Activated CD8-positive, alpha-beta memory T cell treated with anti-CD3 and anti-CD28 coated beads, Interleukin-2, amount 10 ng/mL, durations not matched to agents 7 days and 5 days (primary cell): ENCODE data around the gene DSG2. TPM values are rescaled to one million over a fixed set of nuclear protein-coding genes. Genes with fewer than 3 reads are reported as not detected.

Experiments used
- ATAC-seq: fragments of 150-1000 bp; cut with Tn5 transposase; one replicate; pipeline ENCODE4 v1.10.0; 2021; ENCODE audit warnings: moderate library complexity
- CTCF ChIA-PET: fragments of 350-600 bp; sonication (Branson Sonifier 250); formaldehyde crosslinking; loops from one replicate; lab custom pipeline; 2021; ENCODE audit warnings: antibody characterized with exemption; lab: Charles Lee
- DNase-seq: peaks from one replicate; pipeline ENCODE4 v3.0.0-alpha.2; 2020
- H3K27ac Mint-ChIP-seq: one replicate; pipeline ENCODE4 v1.8.0; 2021; ENCODE audit warnings: mild to moderate bottlenecking, mixed read lengths
- H3K27me3 Mint-ChIP-seq: one replicate; pipeline ENCODE4 v1.8.0; 2021; ENCODE audit warnings: mixed read lengths
- H3K36me3 Mint-ChIP-seq: one replicate; pipeline ENCODE4 v1.8.0; 2021; ENCODE audit warnings: mild to moderate bottlenecking, mixed read lengths
- H3K4me1 Mint-ChIP-seq: one replicate; pipeline ENCODE4 v1.8.0; 2021; ENCODE audit warnings: mixed read lengths
- H3K4me3 Mint-ChIP-seq: one replicate; pipeline ENCODE4 v1.8.0; 2021; ENCODE audit warnings: mild to moderate bottlenecking, moderate library complexity, mixed read lengths
- H3K9me3 Mint-ChIP-seq: one replicate; pipeline ENCODE4 v1.8.0; 2022; ENCODE audit warnings: low read depth, mixed read lengths
- total RNA-seq, 2 experiments: library from RNA; stranded (reverse); gene quantifications; one replicate each; pipeline ENCODE4 v1.2.3, GENCODE V29; 2021

The DSG2 gene
- total RNA-seq, 2 experiments from 2014 or later: 0.09 to 0.35 TPM

GRCh38 chr18:31553800-31554199 lies 55.8 kb downstream of the DSG2 start:
- no peak for ATAC-seq
- DNase-seq: no peak
- Mint-ChIP-seq H3K27ac (no peak overlapping the region), H3K4me1 (no peaks in the 10 kb centered on the region), H3K9me3 (no peaks in the 10 kb centered on the region), H3K36me3 (no peaks in the 10 kb centered on the region), H3K4me3 (no peak overlapping the region), H3K27me3 (peaks cover 12% of the 10 kb centered on the region)
- CTCF ChIA-PET: no interaction called here

- H3K4me3 Mint-ChIP-seq: no peak overlapping the region
- no peaks in the 10 kb centered on the region for H3K36me3 Mint-ChIP-seq
- no peak for DNase-seq
- no peaks in the 10 kb centered on the region for H3K4me1 Mint-ChIP-seq
- no peak overlapping the region for H3K27ac Mint-ChIP-seq
- CTCF ChIA-PET: interaction anchor here (1.3 to 1.9 kb wide), 2 partner anchors 12 to 15 kb away, joined by 3 to 6 read pairs; no protein-coding TSS in a partner anchor
- H3K27me3 Mint-ChIP-seq: peaks cover 12% of the 10 kb centered on the region
- no peak for ATAC-seq
- no peaks in the 10 kb centered on the region for H3K9me3 Mint-ChIP-seq
Measured at GRCh38 chr18:31554776-31555175, 56.8 kb downstream of the DSG2 start.

GRCh38 chr18:31555971-31556747 lies 58.2 kb downstream of the DSG2 start:
- Mint-ChIP-seq H3K27ac (no peak overlapping the region), H3K36me3 (no peaks in the 10 kb centered on the region), H3K9me3 (no peaks in the 10 kb centered on the region), H3K4me3 (no peak overlapping the region), H3K4me1 (no peaks in the 10 kb centered on the region), H3K27me3 (peaks cover 12% of the 10 kb centered on the region)
- peak; percentile 42 for ATAC-seq
- peak; percentile 52 for DNase-seq
- CTCF ChIA-PET: interaction anchor here (0.5 to 2.4 kb wide), 16 partner anchors 11 to 824 kb away, joined by 3 to 41 read pairs (median 4); no protein-coding TSS in a partner anchor

- no peak for ATAC-seq
- Mint-ChIP-seq H3K4me1 (no peaks in the 10 kb centered on the region), H3K4me3 (no peak overlapping the region), H3K36me3 (no peaks in the 10 kb centered on the region), H3K27me3 (peaks cover 14% of the 10 kb centered on the region), H3K9me3 (no peaks in the 10 kb centered on the region), H3K27ac (no peak overlapping the region)
- CTCF ChIA-PET: interaction anchor here (1.5 to 2.4 kb wide), 4 partner anchors 13 to 167 kb away, joined by 3 to 41 read pairs (median 6); no protein-coding TSS in a partner anchor
- no peak for DNase-seq
Measured at GRCh38 chr18:31557446-31557845, 59.5 kb downstream of the DSG2 start.

- DNase-seq: no peak
Measured at GRCh38 chr18:31558567-31558966, 60.6 kb downstream of the DSG2 start.

GRCh38 chr18:31562726-31563125 lies 64.7 kb downstream of the DSG2 start:
- Mint-ChIP-seq H3K27me3 (peaks cover 6% of the 10 kb centered on the region), H3K9me3 (no peaks in the 10 kb centered on the region), H3K27ac (no peak overlapping the region), H3K36me3 (no peaks in the 10 kb centered on the region), H3K4me1 (no peaks in the 10 kb centered on the region), H3K4me3 (no peak overlapping the region)
- ATAC-seq: no peak
- DNase-seq: no peak
- CTCF ChIA-PET: interaction anchor here (1.0 kb wide), 1 partner anchor 13 kb away, joined by 4 read pairs; no protein-coding TSS in a partner anchor

More at GRCh38 chr18:31558567-31558966, 60.6 kb downstream of the DSG2 start:
- Mint-ChIP-seq H3K4me3 (no peak overlapping the region), H3K27ac (no peak overlapping the region), H3K27me3 (peaks cover 15% of the 10 kb centered on the region), H3K4me1 (no peaks in the 10 kb centered on the region), H3K9me3 (no peaks in the 10 kb centered on the region), H3K36me3 (no peaks in the 10 kb centered on the region)
- no peak for ATAC-seq
- CTCF ChIA-PET: interaction anchor here (0.6 kb wide), 1 partner anchor 57 kb away, joined by 4 read pairs; no protein-coding TSS in a partner anchor

GRCh38 chr18:31563778-31564177 lies 65.8 kb downstream of the DSG2 start:
- DNase-seq: no peak
- CTCF ChIA-PET: interaction anchor here (0.7 to 1.0 kb wide), 2 partner anchors 22 to 142 kb away, joined by 3 read pairs; no protein-coding TSS in a partner anchor
- Mint-ChIP-seq H3K4me1 (no peaks in the 10 kb centered on the region), H3K36me3 (no peaks in the 10 kb centered on the region), H3K27me3 (peaks cover 3% of the 10 kb centered on the region), H3K9me3 (no peaks in the 10 kb centered on the region), H3K27ac (no peak overlapping the region), H3K4me3 (no peak overlapping the region)
- no peak for ATAC-seq

- CTCF ChIA-PET: no interaction called here
- Mint-ChIP-seq H3K36me3 (no peaks in the 10 kb centered on the region), H3K4me3 (no peak overlapping the region), H3K9me3 (no peaks in the 10 kb centered on the region), H3K27ac (no peak overlapping the region), H3K27me3 (peaks cover 2% of the 10 kb centered on the region), H3K4me1 (no peaks in the 10 kb centered on the region)
- ATAC-seq (no peak), DNase-seq (no peak)
Measured at GRCh38 chr18:31565345-31565744, 67.4 kb downstream of the DSG2 start.

- Mint-ChIP-seq H3K4me1 (no peaks in the 10 kb centered on the region), H3K27ac (no peak overlapping the region), H3K36me3 (no peaks in the 10 kb centered on the region), H3K4me3 (no peak overlapping the region), H3K9me3 (no peaks in the 10 kb centered on the region), H3K27me3 (peaks cover 2% of the 10 kb centered on the region)
- ATAC-seq (no peak), DNase-seq (no peak)
- CTCF ChIA-PET: interaction anchor here (1.9 kb wide), 1 partner anchor 10 kb away, joined by 6 read pairs; no protein-coding TSS in a partner anchor
Measured at GRCh38 chr18:31565782-31566512, 68.0 kb downstream of the DSG2 start.

GRCh38 chr18:31566576-31567306 lies 68.8 kb downstream of the DSG2 start:
- Mint-ChIP-seq H3K27ac (no peak overlapping the region), H3K4me3 (no peak overlapping the region), H3K27me3 (peaks cover 2% of the 10 kb centered on the region), H3K4me1 (no peaks in the 10 kb centered on the region), H3K9me3 (no peaks in the 10 kb centered on the region), H3K36me3 (no peaks in the 10 kb centered on the region)
- ATAC-seq (no peak), DNase-seq (no peak)
- CTCF ChIA-PET: interaction anchor here (1.9 kb wide), 1 partner anchor 11 kb away, joined by 6 read pairs; no protein-coding TSS in a partner anchor

- Mint-ChIP-seq H3K4me1 (no peaks in the 10 kb centered on the region), H3K27me3 (no peaks in the 10 kb centered on the region), H3K4me3 (no peak overlapping the region), H3K9me3 (no peaks in the 10 kb centered on the region), H3K27ac (no peak overlapping the region), H3K36me3 (no peaks in the 10 kb centered on the region)
- CTCF ChIA-PET: no interaction called here
- ATAC-seq: no peak
- DNase-seq: no peak
Measured at GRCh38 chr18:31572368-31572767, 74.4 kb downstream of the DSG2 start.

- no peaks in the 10 kb centered on the region for H3K9me3 Mint-ChIP-seq
- no peaks in the 10 kb centered on the region for H3K4me1 Mint-ChIP-seq
- H3K4me3 Mint-ChIP-seq: no peak overlapping the region
- CTCF ChIA-PET: no interaction called here
- no peak for ATAC-seq
- H3K36me3 Mint-ChIP-seq: no peaks in the 10 kb centered on the region
- H3K27ac Mint-ChIP-seq: no peak overlapping the region
- H3K27me3 Mint-ChIP-seq: no peaks in the 10 kb centered on the region
- no peak for DNase-seq
Measured at GRCh38 chr18:31573051-31573450, 75.1 kb downstream of the DSG2 start.

GRCh38 chr18:31574359-31574758 lies 76.4 kb downstream of the DSG2 start:
- Mint-ChIP-seq H3K36me3 (no peaks in the 10 kb centered on the region), H3K27me3 (no peaks in the 10 kb centered on the region), H3K4me3 (no peak overlapping the region), H3K27ac (no peak overlapping the region), H3K4me1 (no peaks in the 10 kb centered on the region), H3K9me3 (no peaks in the 10 kb centered on the region)
- CTCF ChIA-PET: interaction anchor here (1.0 kb wide), 1 partner anchor 18 kb away, joined by 3 read pairs; no protein-coding TSS in a partner anchor
- DNase-seq (no peak), ATAC-seq (no peak)
